ENCODE measurements around the gene GNL2.
A peak's percentile ranks its signal among the peaks of the same experiment; 100 is the strongest.
"Not testable (repeated sequence)": the region's sequence is repeated elsewhere in the genome, so short reads cannot be mapped to it uniquely, and the experiment has no call there.

The GNL2 gene

GRCh38 chr1:37606481-37607263 lies 10.9 kb upstream of the GNL2 start:
- DNase-seq = no peak

- no peak for DNase-seq
Observed at GRCh38 chr1:37605806-37606474, 10.2 kb upstream of the GNL2 start.

GRCh38 chr1:37605061-37605650 lies 9.4 kb upstream of the GNL2 start:
- DNase-seq = no peak

- DNase-seq = no peak
Observed at GRCh38 chr1:37602750-37603694, 7.3 kb upstream of the GNL2 start.

GRCh38 chr1:37601441-37601840 lies 5.7 kb upstream of the GNL2 start:
- no peak for DNase-seq

GRCh38 chr1:37599940-37600339 lies 4.2 kb upstream of the GNL2 start:
- no peak for DNase-seq

- DNase-seq = no peak
Observed at GRCh38 chr1:37596182-37596667, 488 bp upstream of the GNL2 start.

GRCh38 chr1:37593726-37594125 lies 2.0 kb downstream of the GNL2 start:
- DNase-seq = no peak

GRCh38 chr1:37588939-37589338 lies 6.8 kb downstream of the GNL2 start:
- DNase-seq = no peak

GRCh38 chr1:37584544-37584943 lies 11.2 kb downstream of the GNL2 start:
- DNase-seq = not testable (repeated sequence)

- DNase-seq = no peak
Observed at GRCh38 chr1:37575692-37576091, 20.0 kb downstream of the GNL2 start.

- no peak for DNase-seq
Observed at GRCh38 chr1:37574834-37575480, 20.8 kb downstream of the GNL2 start.

- no peak for DNase-seq
Observed at GRCh38 chr1:37570528-37571334, 25.0 kb downstream of the GNL2 start.

GRCh38 chr1:37567023-37567422 lies 28.7 kb downstream of the GNL2 start:
- no peak for DNase-seq

GRCh38 chr1:37564892-37565291 lies 30.8 kb downstream of the GNL2 start:
- DNase-seq = no peak

- no peak for DNase-seq
Observed at GRCh38 chr1:37562984-37563383, 32.8 kb downstream of the GNL2 start.

GRCh38 chr1:37561133-37562132 lies 34.3 kb downstream of the GNL2 start:
- peak; percentile 37 for DNase-seq

GRCh38 chr1:37560401-37561132 lies 35.2 kb downstream of the GNL2 start:
- DNase-seq = no peak

GRCh38 chr1:37559957-37560379 lies 35.8 kb downstream of the GNL2 start:
- not testable (repeated sequence) for DNase-seq

All from T1000 (cell line).